ENCODE data around the gene ST6GALNAC4. TPM values are rescaled to one million over a fixed set of nuclear protein-coding genes. Genes with fewer than 3 reads are reported as not detected.
A peak's percentile ranks its signal among the peaks of the same experiment; 100 is the strongest.

Gene ST6GALNAC4
- polyA plus RNA-seq, 1 donor (not counting 4 experiments of a cell fraction or from before 2014, with no cell fraction given) = 5.8 TPM

- no peak for TF ChIP-seq EZH2 (IDR thresholded peaks at IDR 0.05; ENCODE audit: low read length)
- TF ChIP-seq, protein P1, sequence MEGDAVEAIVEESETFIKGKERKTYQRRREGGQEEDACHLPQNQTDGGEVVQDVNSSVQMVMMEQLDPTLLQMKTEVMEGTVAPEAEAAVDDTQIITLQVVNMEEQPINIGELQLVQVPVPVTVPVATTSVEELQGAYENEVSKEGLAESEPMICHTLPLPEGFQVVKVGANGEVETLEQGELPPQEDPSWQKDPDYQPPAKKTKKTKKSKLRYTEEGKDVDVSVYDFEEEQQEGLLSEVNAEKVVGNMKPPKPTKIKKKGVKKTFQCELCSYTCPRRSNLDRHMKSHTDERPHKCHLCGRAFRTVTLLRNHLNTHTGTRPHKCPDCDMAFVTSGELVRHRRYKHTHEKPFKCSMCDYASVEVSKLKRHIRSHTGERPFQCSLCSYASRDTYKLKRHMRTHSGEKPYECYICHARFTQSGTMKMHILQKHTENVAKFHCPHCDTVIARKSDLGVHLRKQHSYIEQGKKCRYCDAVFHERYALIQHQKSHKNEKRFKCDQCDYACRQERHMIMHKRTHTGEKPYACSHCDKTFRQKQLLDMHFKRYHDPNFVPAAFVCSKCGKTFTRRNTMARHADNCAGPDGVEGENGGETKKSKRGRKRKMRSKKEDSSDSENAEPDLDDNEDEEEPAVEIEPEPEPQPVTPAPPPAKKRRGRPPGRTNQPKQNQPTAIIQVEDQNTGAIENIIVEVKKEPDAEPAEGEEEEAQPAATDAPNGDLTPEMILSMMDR (optimal IDR thresholded peaks at IDR 0.05 in 1 of 3, IDR thresholded peaks at IDR 0.05 in 1 of 3, conservative IDR thresholded peaks at IDR 0.05 in 1 of 3; ENCODE audit: extremely low read depth in 1 of 3, insufficient read depth in 2 of 3, low read length in 3 of 3) = no peak
- no peaks in the 10 kb centered on the region for H4K20me1 ChIP-seq (ENCODE audit: control insufficient read depth, extremely low read depth, insufficient read depth, low read length)
- peak overlapping the region; percentile 79 to 83 (median 80) for H3K4me3 ChIP-seq (ENCODE audit: control insufficient read depth in 2 of 3, extremely low read depth in 1 of 3, insufficient read depth in 2 of 3, low read depth in 1 of 3, low read length in 3 of 3)
- peaks cover 18% of the 10 kb centered on the region in 2 experiments for H3K36me3 ChIP-seq (ENCODE audit: control insufficient read depth in 2 of 2, extremely low read depth in 1 of 2, insufficient read depth in 2 of 2, low read length in 2 of 2)
- no peaks in the 10 kb centered on the region for H3K27me3 ChIP-seq (ENCODE audit: control insufficient read depth, extremely low read depth, insufficient read depth, low read length)
- peak overlapping the region; percentile 68 for H3K4me2 ChIP-seq (ENCODE audit: control insufficient read depth, extremely low read depth, insufficient read depth, low read depth, low read length)
- H3K27ac ChIP-seq (ENCODE audit: control insufficient read depth, insufficient read depth, low read length) = peak overlapping the region; percentile 43
- peaks cover 2% of the 10 kb centered on the region for H3K79me2 ChIP-seq (ENCODE audit: control insufficient read depth, insufficient read depth, low read length)
- DNase-seq (ENCODE audit: low read depth, low spot score) (no peak), FAIRE-seq (no peak)
- peak overlapping the region; percentile 56 for H2AFZ ChIP-seq (ENCODE audit: control insufficient read depth, low read length)
- peak overlapping the region; percentile 81 for H3K9ac ChIP-seq (ENCODE audit: control insufficient read depth, extremely low read depth, insufficient read depth, low read length)
- H3K4me1 ChIP-seq (ENCODE audit: control insufficient read depth, extremely low read depth, insufficient read depth, low read length) = peaks cover 8% of the 10 kb centered on the region
- no peaks in the 10 kb centered on the region for H3K9me1 ChIP-seq (ENCODE audit: control insufficient read depth, extremely low read depth, insufficient read depth, low read length)
- H3K9me3 ChIP-seq (ENCODE audit: control insufficient read depth, low read depth, low read length) = peaks cover 7% of the 10 kb centered on the region
- dilution Hi-C loops (cut with MboI; ENCODE audit: extremely low pct_ligation_motif_present, low sequenced_read_pairs) = no loop called here
Measured at GRCh38 chr9:127898433-127899127, 18.3 kb downstream of the ST6GALNAC4 start.

- Histone ChIP-seq H3K9me1 (ENCODE audit: control insufficient read depth, extremely low read depth, insufficient read depth, low read length) (no peaks in the 10 kb centered on the region), H2AFZ (ENCODE audit: control insufficient read depth, low read length) (no peak overlapping the region), H3K4me1 (ENCODE audit: control insufficient read depth, extremely low read depth, insufficient read depth, low read length) (peaks cover 8% of the 10 kb centered on the region), H3K9ac (ENCODE audit: control insufficient read depth, extremely low read depth, insufficient read depth, low read length) (no peak overlapping the region), H3K9me3 (ENCODE audit: control insufficient read depth, low read depth, low read length) (peaks cover 13% of the 10 kb centered on the region), H3K27ac (ENCODE audit: control insufficient read depth, insufficient read depth, low read length) (no peak overlapping the region), H3K27me3 (ENCODE audit: control insufficient read depth, extremely low read depth, insufficient read depth, low read length) (no peaks in the 10 kb centered on the region), H4K20me1 (ENCODE audit: control insufficient read depth, extremely low read depth, insufficient read depth, low read length) (no peaks in the 10 kb centered on the region), H3K4me2 (ENCODE audit: control insufficient read depth, extremely low read depth, insufficient read depth, low read depth, low read length) (no peak overlapping the region), H3K79me2 (ENCODE audit: control insufficient read depth, insufficient read depth, low read length) (peaks cover 2% of the 10 kb centered on the region), H3K36me3 (ENCODE audit: control insufficient read depth in 2 of 2, extremely low read depth in 1 of 2, insufficient read depth in 2 of 2, low read length in 2 of 2) (peaks cover 25 to 26% of the 10 kb centered on the region in 2 experiments), H3K4me3 (ENCODE audit: control insufficient read depth in 2 of 3, extremely low read depth in 1 of 3, insufficient read depth in 2 of 3, low read depth in 1 of 3, low read length in 3 of 3) (no peak overlapping the region)
- no peak for FAIRE-seq
- dilution Hi-C loops (cut with MboI; ENCODE audit: extremely low pct_ligation_motif_present, low sequenced_read_pairs) = no loop called here
- TF ChIP-seq EZH2 (IDR thresholded peaks at IDR 0.05; ENCODE audit: low read length) = no peak
- TF ChIP-seq, protein P1 (optimal IDR thresholded peaks at IDR 0.05 in 1 of 3, IDR thresholded peaks at IDR 0.05 in 1 of 3, conservative IDR thresholded peaks at IDR 0.05 in 1 of 3; ENCODE audit: extremely low read depth in 1 of 3, insufficient read depth in 2 of 3, low read length in 3 of 3) = no peak
- no peak for DNase-seq (ENCODE audit: low read depth, low spot score)
Measured at GRCh38 chr9:127897193-127897692, 19.6 kb downstream of the ST6GALNAC4 start.
